ENCODE measurements around the gene UBA52. TPM values are rescaled to one million over a fixed set of nuclear protein-coding genes. Genes with fewer than 3 reads are reported as not detected.
"Not testable (repeated sequence)": the region's sequence is repeated elsewhere in the genome, so short reads cannot be mapped to it uniquely, and the experiment has no call there.

Gene UBA52
- 100 to 1,000 TPM; 729 to 865 (median 831) TPM for total RNA-seq

DNA sequence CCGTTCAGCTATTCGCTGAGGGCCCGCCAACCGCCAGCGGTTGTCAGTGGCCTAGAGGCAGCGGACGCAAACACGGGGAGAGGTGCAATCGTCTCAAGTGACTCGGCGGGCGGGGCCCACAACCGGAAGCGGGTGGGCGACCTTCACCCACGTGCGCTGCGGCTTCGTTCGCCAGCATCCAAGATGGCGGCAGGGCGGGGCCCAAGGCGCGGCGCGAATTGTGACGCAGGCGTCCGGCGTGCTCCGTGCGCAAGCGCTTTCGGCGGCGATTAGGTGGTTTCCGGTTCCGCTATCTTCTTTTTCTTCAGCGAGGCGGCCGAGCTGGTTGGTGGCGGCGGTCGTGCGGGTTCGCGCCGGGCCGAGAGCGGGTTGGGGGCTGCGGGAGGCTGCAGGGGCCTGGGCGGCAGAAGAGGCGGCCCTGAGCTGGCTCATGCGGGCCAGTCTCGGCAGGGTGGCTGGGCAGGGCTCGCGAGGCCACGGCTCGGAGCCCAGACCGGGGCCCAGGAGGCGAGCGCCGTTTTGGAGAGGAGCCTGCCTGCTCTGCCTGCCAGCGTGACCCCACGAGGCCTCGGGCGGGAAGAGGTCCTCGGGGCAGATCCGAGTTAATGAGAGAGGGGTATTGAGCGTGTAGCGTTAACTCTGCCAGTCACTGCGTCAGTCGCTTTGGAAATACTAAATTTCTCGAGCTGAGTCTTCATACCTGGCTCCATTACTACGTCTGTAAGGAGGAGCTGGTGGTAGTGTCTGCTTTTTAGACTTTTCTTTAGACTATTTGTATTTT is at the start of gene UBA52:
UBA52 (plus strand) TSS at position 294 of the 781 bp plus-strand sequence. CDS start 1,444 bp downstream, outside the sequence.
- H3K27me3 ChIP-seq, result no peaks in the 10 kb centered on the region
- peaks cover 10 to 14% of the 10 kb centered on the region in 2 donors for H3K4me1 ChIP-seq
- TF ChIP-seq, protein P1, sequence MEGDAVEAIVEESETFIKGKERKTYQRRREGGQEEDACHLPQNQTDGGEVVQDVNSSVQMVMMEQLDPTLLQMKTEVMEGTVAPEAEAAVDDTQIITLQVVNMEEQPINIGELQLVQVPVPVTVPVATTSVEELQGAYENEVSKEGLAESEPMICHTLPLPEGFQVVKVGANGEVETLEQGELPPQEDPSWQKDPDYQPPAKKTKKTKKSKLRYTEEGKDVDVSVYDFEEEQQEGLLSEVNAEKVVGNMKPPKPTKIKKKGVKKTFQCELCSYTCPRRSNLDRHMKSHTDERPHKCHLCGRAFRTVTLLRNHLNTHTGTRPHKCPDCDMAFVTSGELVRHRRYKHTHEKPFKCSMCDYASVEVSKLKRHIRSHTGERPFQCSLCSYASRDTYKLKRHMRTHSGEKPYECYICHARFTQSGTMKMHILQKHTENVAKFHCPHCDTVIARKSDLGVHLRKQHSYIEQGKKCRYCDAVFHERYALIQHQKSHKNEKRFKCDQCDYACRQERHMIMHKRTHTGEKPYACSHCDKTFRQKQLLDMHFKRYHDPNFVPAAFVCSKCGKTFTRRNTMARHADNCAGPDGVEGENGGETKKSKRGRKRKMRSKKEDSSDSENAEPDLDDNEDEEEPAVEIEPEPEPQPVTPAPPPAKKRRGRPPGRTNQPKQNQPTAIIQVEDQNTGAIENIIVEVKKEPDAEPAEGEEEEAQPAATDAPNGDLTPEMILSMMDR (IDR thresholded peaks at IDR 0.05), result no peak
- peak; percentile 68 for TF ChIP-seq POLR2A (IDR thresholded peaks at IDR 0.05)
- peak; percentile 93 to 97 (median 96) for TF ChIP-seq POLR2AphosphoS5 (IDR thresholded peaks at IDR 0.05)
- peak within 1 kb of the TSS; percentile 92 to 93 for H3K27ac ChIP-seq
- intact Hi-C loops (cut with DNase I; ENCODE audit: low total_unique reads), result no loop called here
- peak; percentile 98 to 99 for DNase-seq (ENCODE audit: low spot score in 2 of 2)
- peak within 1 kb of the TSS; percentile 85 to 99 (median 90) for H3K4me3 ChIP-seq
- H3K9me3 ChIP-seq, result no peaks in the 10 kb centered on the region
- H3K36me3 ChIP-seq, result peaks cover 15% of the 10 kb centered on the region

DNA sequence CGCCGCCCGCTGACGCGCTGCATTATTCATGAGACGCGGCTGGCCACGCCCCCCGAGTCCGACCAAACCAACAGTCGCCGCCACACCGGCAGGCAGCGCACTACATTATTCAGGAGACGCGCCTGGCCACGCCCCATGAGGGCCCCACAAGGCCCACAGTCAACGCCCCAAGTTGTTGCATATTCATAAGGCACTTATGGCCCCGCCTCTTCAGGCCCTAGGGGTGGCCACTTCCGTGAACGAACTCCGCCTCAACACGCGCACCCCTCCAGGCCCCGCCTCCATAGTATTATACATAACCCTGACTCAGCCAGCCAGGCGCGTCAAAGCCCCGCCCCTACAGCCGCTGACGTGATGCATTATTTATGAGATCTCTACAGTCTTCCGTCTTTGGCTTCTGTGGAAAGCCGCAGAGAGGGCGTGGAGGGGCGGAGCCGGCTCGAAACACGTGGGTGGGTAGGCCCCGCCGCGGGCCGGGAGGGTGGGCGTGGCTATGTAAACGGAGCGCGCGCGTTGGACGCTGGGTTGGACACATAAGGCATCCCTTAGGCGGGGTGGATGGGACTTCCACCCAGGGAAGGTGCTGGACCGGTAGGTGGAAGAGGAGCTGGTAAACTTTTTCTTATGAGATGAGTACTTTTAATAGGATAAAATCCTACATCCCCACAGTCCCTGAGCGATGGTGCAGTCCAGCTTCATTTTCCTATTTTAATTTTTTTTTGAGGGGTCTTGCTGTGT is 49.4 kb upstream of the UBA52 start:
- DNase-seq (ENCODE audit: low spot score in 2 of 2), result peak; percentile 100
- Histone ChIP-seq H3K36me3 (no peaks in the 10 kb centered on the region), H3K4me3 (peak overlapping the region; percentile 99 to 100 (median 99)), H3K27ac (peak overlapping the region; percentile 99 to 100), H3K27me3 (no peaks in the 10 kb centered on the region), H3K9me3 (no peaks in the 10 kb centered on the region), H3K4me1 (no peaks in the 10 kb centered on the region)
- TF ChIP-seq, protein P1 (IDR thresholded peaks at IDR 0.05), result peak in 2 of 3 donors; percentile 2 to 3
- TF ChIP-seq POLR2A (IDR thresholded peaks at IDR 0.05) (no peak), POLR2AphosphoS5 (IDR thresholded peaks at IDR 0.05) (peak; percentile 1 to 32 (median 28))
- intact Hi-C loops (cut with DNase I; ENCODE audit: low total_unique reads), result no loop called here

DNA sequence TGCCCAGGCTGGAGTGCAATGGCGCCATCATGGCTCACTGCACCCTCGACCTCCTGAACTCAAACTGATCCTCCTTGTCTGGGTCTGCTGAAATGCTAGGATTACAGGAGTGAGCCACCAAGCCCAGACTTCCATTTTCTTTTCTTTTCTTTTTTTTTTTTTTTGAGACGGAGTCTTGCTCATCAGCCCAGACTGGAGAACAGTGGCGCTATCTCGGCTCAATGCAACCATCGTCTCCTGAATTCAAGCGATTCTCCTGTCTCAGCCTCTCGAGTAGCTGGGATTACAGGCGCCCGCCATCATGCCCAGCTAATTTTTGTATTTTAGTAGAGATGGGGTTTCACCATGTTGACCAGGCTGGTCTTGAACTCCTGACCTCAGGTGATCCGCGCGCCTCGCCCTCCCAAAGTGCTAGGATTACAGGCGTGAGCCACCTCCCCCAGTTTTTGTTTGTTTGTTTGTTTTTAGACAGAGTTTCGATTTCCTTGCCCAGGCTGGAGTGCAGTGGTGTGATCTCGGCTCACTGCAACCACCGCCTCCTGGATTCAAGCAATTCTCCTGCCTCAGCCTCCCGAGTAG is 48.7 kb upstream of the UBA52 start:
- DNase-seq (ENCODE audit: low spot score in 2 of 2); H3K9me3 ChIP-seq; H3K27ac ChIP-seq; H3K4me1 ChIP-seq; H3K36me3 ChIP-seq; H3K27me3 ChIP-seq; intact Hi-C loops (cut with DNase I; ENCODE audit: low total_unique reads): not testable (repeated sequence)
- H3K4me3 ChIP-seq, result peak overlapping the region in 2 of 3 donors; percentile 42 to 100

DNA sequence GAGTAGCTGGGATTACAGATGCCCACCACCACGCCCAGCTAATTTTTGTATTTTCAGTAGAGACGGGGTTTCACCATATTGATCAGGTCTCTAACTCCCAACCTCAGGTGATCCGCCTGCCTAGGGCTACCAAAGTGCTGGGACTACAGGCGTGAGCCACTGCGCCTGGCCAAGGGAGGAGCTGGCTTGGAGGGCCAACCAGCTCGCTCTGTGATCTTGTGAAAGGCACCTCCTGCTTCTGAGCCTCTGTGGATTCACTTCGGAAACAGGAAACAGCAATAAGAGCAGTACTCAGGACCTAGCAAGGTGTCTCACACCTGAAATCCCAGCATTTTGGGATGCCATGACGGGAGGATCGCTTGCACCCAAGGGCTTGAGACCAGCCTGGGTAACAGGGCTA is 47.8 kb upstream of the UBA52 start:
- Histone ChIP-seq H3K4me3 (no peak overlapping the region), H3K27me3 (no peaks in the 10 kb centered on the region), H3K36me3 (no peaks in the 10 kb centered on the region), H3K4me1 (no peaks in the 10 kb centered on the region), H3K9me3 (no peaks in the 10 kb centered on the region), H3K27ac (no peak overlapping the region)
- no peak for DNase-seq (ENCODE audit: low spot score in 2 of 2)
- intact Hi-C loops (cut with DNase I; ENCODE audit: low total_unique reads), result no loop called here
- TF ChIP-seq, protein P1 (IDR thresholded peaks at IDR 0.05), result no peak
- no peak for TF ChIP-seq POLR2A (IDR thresholded peaks at IDR 0.05)
- no peak for TF ChIP-seq POLR2AphosphoS5 (IDR thresholded peaks at IDR 0.05)

DNA sequence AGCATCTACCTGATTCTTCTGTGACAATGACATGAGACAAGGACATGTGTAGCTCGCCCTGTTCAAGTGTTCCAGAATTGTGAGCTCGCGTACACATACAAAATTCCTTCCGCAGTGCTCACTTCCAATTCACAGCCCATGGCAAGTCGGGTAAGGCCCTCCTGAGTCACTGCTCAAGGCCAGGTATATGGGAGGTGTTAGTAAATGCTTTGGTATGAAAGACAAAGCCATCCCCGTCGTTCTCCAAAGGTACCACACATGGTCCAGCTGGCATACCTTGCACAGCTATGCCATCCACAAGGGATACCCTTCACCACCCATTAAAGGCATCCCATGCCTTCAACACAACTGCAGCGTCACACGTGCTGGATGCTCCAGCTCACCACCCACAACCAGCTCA is 45.3 kb upstream of the UBA52 start:
- DNase-seq (ENCODE audit: low spot score in 2 of 2), result no peak
- Histone ChIP-seq H3K9me3 (no peaks in the 10 kb centered on the region), H3K27me3 (no peaks in the 10 kb centered on the region), H3K27ac (no peak overlapping the region), H3K36me3 (no peaks in the 10 kb centered on the region), H3K4me1 (no peaks in the 10 kb centered on the region), H3K4me3 (no peak overlapping the region)
- no peak for TF ChIP-seq POLR2A (IDR thresholded peaks at IDR 0.05)
- no peak for TF ChIP-seq POLR2AphosphoS5 (IDR thresholded peaks at IDR 0.05)
- TF ChIP-seq, protein P1 (IDR thresholded peaks at IDR 0.05), result no peak
- intact Hi-C loops (cut with DNase I; ENCODE audit: low total_unique reads), result no loop called here

All from breast epithelium (tissue), 4 donors.